A673 (cell line): ENCODE measurements around the gene DCAF15. TPM values are rescaled to one million over a fixed set of nuclear protein-coding genes. Genes with fewer than 3 reads are reported as not detected.
"Not testable (repeated sequence)": the region's sequence is repeated elsewhere in the genome, so short reads cannot be mapped to it uniquely, and the experiment has no call there.

Source experiments
- BruUV-seq: library from RNA; stranded (reverse); fragments of 400-500 nt; replicated peaks from 2 replicates; lab custom pipeline; 2021; lab: Mats Ljungman, UMichigan
- CTCF ChIA-PET: fragments of 300-600 bp; sonication (Branson Sonifier 250); formaldehyde crosslinking; loops from one replicate; lab custom pipeline; 2022; ENCODE audit warnings: antibody characterized with exemption; lab: Charles Lee
- POLR2A ChIA-PET: fragments of 300-600 bp; sonication (Branson Sonifier 250); formaldehyde crosslinking; loops from one replicate; lab custom pipeline; 2022; ENCODE audit warnings: antibody characterized with exemption; ENCODE audit not compliant: low non-redundant PET; lab: Charles Lee
- DNase-seq: peaks from one replicate; pipeline ENCODE4 v3.0.0-alpha.2; 2015; ENCODE audit warnings: low spot score
- H3K27ac ChIP-seq: fragments of 200-600 bp; sonication (generic); 2 replicates; pipeline ENCODE4 v1.5.1; 2016; ENCODE audit warnings: mixed run types, low read depth, mild to moderate bottlenecking, mixed read lengths, antibody characterized with exemption, low read length; ENCODE audit not compliant: poor library complexity, severe bottlenecking
- H3K27me3 ChIP-seq: fragments of 200-600 bp; sonication (generic); replicated peaks from 2 replicates; pipeline ENCODE4 v1.6.1; 2017; ENCODE audit warnings: mixed run types, low read depth, mild to moderate bottlenecking, mixed read lengths, antibody characterized with exemption, low read length; ENCODE audit not compliant: insufficient read depth, poor library complexity
- H3K36me3 ChIP-seq: fragments of 200-600 bp; sonication (generic); 2 replicates; pipeline ENCODE4 v1.6.1; 2016; ENCODE audit warnings: mixed run types, mild to moderate bottlenecking, mixed read lengths, antibody characterized with exemption, low read length; ENCODE audit not compliant: insufficient read depth, poor library complexity, severe bottlenecking
- H3K4me1 ChIP-seq: fragments of 200-600 bp; sonication (generic); 2 replicates; pipeline ENCODE4 v1.6.1; 2017; ENCODE audit warnings: mixed run types, mild to moderate bottlenecking, mixed read lengths, antibody characterized with exemption, low read length; ENCODE audit not compliant: insufficient read depth, poor library complexity, severe bottlenecking
- H3K4me3 ChIP-seq: fragments of 200-600 bp; sonication (generic); 2 replicates; pipeline ENCODE4 v1.5.1; 2016; ENCODE audit warnings: low read depth, mixed run types, mild to moderate bottlenecking, mixed read lengths, low read length; ENCODE audit not compliant: poor library complexity, severe bottlenecking
- H3K9me3 ChIP-seq: fragments of 200-600 bp; sonication (generic); 2 replicates; pipeline ENCODE4 v1.6.1; 2016; ENCODE audit warnings: mixed run types, low read depth, mild to moderate bottlenecking, mixed read lengths, antibody characterized with exemption, low read length; ENCODE audit not compliant: poor library complexity, severe bottlenecking
- CTCF ChIP-seq: fragments of 300-800, 200-600 bp; sonication (generic); conservative IDR thresholded peaks from 2 replicates; pipeline ENCODE4 v1.5.1; 2017; ENCODE audit warnings: low read depth, mild to moderate bottlenecking, antibody characterized with exemption, low read length, moderate library complexity, mixed read lengths
- EZH2 ChIP-seq: fragments of 200-600 bp; sonication (generic); IDR thresholded peaks from 2 replicates; pipeline ENCODE4 v1.6.1; 2017; ENCODE audit warnings: borderline replicate concordance, low read depth, mild to moderate bottlenecking, mixed read lengths, antibody characterized with exemption, low read length; ENCODE audit not compliant: poor library complexity, severe bottlenecking
- intact Hi-C: fragments of 100-400 bp; cut with micrococcal nuclease; formaldehyde crosslinking; loops from one replicate; pipeline ENCODE4 v1.10.0; 2022; ENCODE audit not compliant: unreplicated experiment
- total RNA-seq: library from RNA; stranded (reverse); gene quantifications from 2 replicates; pipeline ENCODE4 v1.2.3, GENCODE V29; 2021

The DCAF15 gene
- total RNA-seq, 1 experiment from 2014 or later = 65.4 TPM

- Histone ChIP-seq H3K4me1 (no peaks in the 10 kb centered on the region), H3K9me3 (no peaks in the 10 kb centered on the region), H3K36me3 (peaks cover 48% of the 10 kb centered on the region), H3K27ac (no peak overlapping the region), H3K4me3 (no peak overlapping the region), H3K27me3 (no peaks in the 10 kb centered on the region)
- BruUV-seq = no TSS peak
- POLR2A ChIA-PET = no interaction called here
- intact Hi-C loops = no loop called here
- DNase-seq = no peak
- no peak for TF ChIP-seq CTCF
- no peak for TF ChIP-seq EZH2
- CTCF ChIA-PET = no interaction called here
These were observed 13.8 kb downstream of the DCAF15 start for GRCh38 chr19:13965926-13966683.

- ChIA-PET CTCF (no interaction called here), POLR2A (no interaction called here)
- BruUV-seq = no TSS peak
- DNase-seq = no peak
- no peak for TF ChIP-seq CTCF
- TF ChIP-seq EZH2 = no peak
- Histone ChIP-seq H3K4me3 (no peak overlapping the region), H3K27ac (no peak overlapping the region), H3K36me3 (peaks cover 44% of the 10 kb centered on the region), H3K9me3 (no peaks in the 10 kb centered on the region), H3K4me1 (no peaks in the 10 kb centered on the region), H3K27me3 (no peaks in the 10 kb centered on the region)
- intact Hi-C loops = no loop called here
These were observed 14.4 kb downstream of the DCAF15 start for GRCh38 chr19:13966684-13967128.

- intact Hi-C loops, H3K4me1 ChIP-seq, H3K27ac ChIP-seq, DNase-seq, H3K4me3 ChIP-seq, POLR2A ChIA-PET, H3K27me3 ChIP-seq, H3K9me3 ChIP-seq, CTCF ChIA-PET, BruUV-seq: not testable (repeated sequence)
- peaks cover 41% of the 10 kb centered on the region for H3K36me3 ChIP-seq
These were observed 14.9 kb downstream of the DCAF15 start for GRCh38 chr19:13967206-13967605.
